OCI-LY7 (cell line): ENCODE measurements around the gene MACROH2A1. TPM values are rescaled to one million over a fixed set of nuclear protein-coding genes. Genes with fewer than 3 reads are reported as not detected.

Experiments
- BruUV-seq: library from RNA; stranded (reverse); fragments of 400-500 nt; replicated peaks from 2 replicates; lab custom pipeline; 2021; lab: Mats Ljungman, UMichigan
- CTCF ChIA-PET: fragments of 300-600 bp; sonication (Branson Sonifier 250); formaldehyde crosslinking; loops from one replicate; lab custom pipeline; 2022; ENCODE audit warnings: antibody characterized with exemption; ENCODE audit not compliant: unreplicated experiment; lab: Charles Lee
- POLR2A ChIA-PET: fragments of 300-600 bp; sonication (Branson Sonifier 250); formaldehyde crosslinking; loops from one replicate; lab custom pipeline; 2022; ENCODE audit warnings: antibody characterized with exemption; lab: Charles Lee
- DNase-seq: peaks from one replicate; pipeline ENCODE4 v3.0.0-alpha.2; 2015; ENCODE audit warnings: low spot score
- H2AFZ ChIP-seq: fragments of 200-600 bp; sonication (generic), shearing (Covaris generic); 2 replicates; pipeline ENCODE4 v1.6.1; 2014; ENCODE audit warnings: mild to moderate bottlenecking, antibody characterized with exemption, low read length, moderate library complexity
- H3K27ac ChIP-seq: fragments of 200-600 bp; sonication (generic); 2 replicates; pipeline ENCODE4 v1.5.1; 2014; ENCODE audit warnings: mixed run types, low read depth, mild to moderate bottlenecking, moderate library complexity, low read length, inconsistent platforms; ENCODE audit not compliant: poor library complexity, severe bottlenecking
- H3K36me3 ChIP-seq: fragments of 200-600 bp; sonication (generic); 2 replicates; pipeline ENCODE4 v1.6.1; 2014; ENCODE audit warnings: mild to moderate bottlenecking, antibody characterized with exemption, low read length, moderate library complexity, mixed read lengths; ENCODE audit not compliant: insufficient read depth
- H3K4me1 ChIP-seq: fragments of 200-600 bp; sonication (generic); 2 replicates; pipeline ENCODE4 v1.5.1; 2014; ENCODE audit warnings: mild to moderate bottlenecking, low read length; ENCODE audit not compliant: insufficient read depth, poor library complexity, severe bottlenecking
- H3K4me2 ChIP-seq: fragments of 200-600 bp; sonication (generic); 2 replicates; pipeline ENCODE4 v1.6.1; 2014; ENCODE audit warnings: mild to moderate bottlenecking, low read length
- H3K4me3 ChIP-seq: fragments of 200-600 bp; sonication (generic); 2 replicates; pipeline ENCODE4 v1.5.1; 2014; ENCODE audit warnings: mild to moderate bottlenecking, low read depth, low read length; ENCODE audit not compliant: poor library complexity, severe bottlenecking
- H3K79me2 ChIP-seq: fragments of 200-600 bp; sonication (generic); 2 replicates; pipeline ENCODE4 v1.6.1; 2016; ENCODE audit warnings: low read depth, mild to moderate bottlenecking, low read length, moderate library complexity, mixed read lengths; ENCODE audit not compliant: insufficient read depth
- H3K9me2 ChIP-seq: fragments of 200-600 bp; sonication (generic); 2 replicates; pipeline ENCODE4 v1.6.1; 2016; ENCODE audit warnings: mild to moderate bottlenecking, low read length, mixed read lengths; ENCODE audit not compliant: insufficient read depth
- H3K9me3 ChIP-seq: fragments of 200-600 bp; sonication (generic); 2 replicates; pipeline ENCODE4 v1.6.1; 2014; ENCODE audit warnings: mild to moderate bottlenecking, mixed run types, low read length, mixed read lengths
- H4K20me1 ChIP-seq: fragments of 200-600 bp; sonication (generic); 2 replicates; pipeline ENCODE4 v1.6.1; 2014; ENCODE audit warnings: mild to moderate bottlenecking, antibody characterized with exemption, low read length, moderate library complexity, mixed read lengths; ENCODE audit not compliant: insufficient read depth
- EZH2phosphoT487 ChIP-seq: fragments of 200-600 bp; sonication (generic); IDR thresholded peaks from 2 replicates; pipeline ENCODE4 v1.6.1; 2018; ENCODE audit warnings: low read depth, borderline replicate concordance, mild to moderate bottlenecking, mixed run types, antibody characterized with exemption, low read length, moderate library complexity, mixed read lengths
- intact Hi-C: fragments of 100-400 bp; cut with micrococcal nuclease; formaldehyde crosslinking; loops from one replicate; pipeline ENCODE4 v1.10.0; 2022; ENCODE audit not compliant: unreplicated experiment
- total RNA-seq, 2 experiments: library from RNA; depleted of rRNA in 1 of 2; stranded (reverse); fragments of >200 nt in 1 of 2; shearing (Covaris generic) in 1 of 2; gene quantifications; 2 replicates each; pipeline ENCODE4 v1.2.3, GENCODE V29; 2014 to 2022
- TF ChIP-seq, protein P1 (sequence below): fragments of 200-600 bp; sonication (generic); conservative IDR thresholded peaks from 2 replicates; pipeline ENCODE4 v1.5.1; 2014; ENCODE audit warnings: mild to moderate bottlenecking, antibody characterized with exemption, low read length, moderate library complexity, mixed read lengths

The MACROH2A1 gene
- total RNA-seq, 2 experiments from 2014 or later = 271 to 356 TPM

DNA sequence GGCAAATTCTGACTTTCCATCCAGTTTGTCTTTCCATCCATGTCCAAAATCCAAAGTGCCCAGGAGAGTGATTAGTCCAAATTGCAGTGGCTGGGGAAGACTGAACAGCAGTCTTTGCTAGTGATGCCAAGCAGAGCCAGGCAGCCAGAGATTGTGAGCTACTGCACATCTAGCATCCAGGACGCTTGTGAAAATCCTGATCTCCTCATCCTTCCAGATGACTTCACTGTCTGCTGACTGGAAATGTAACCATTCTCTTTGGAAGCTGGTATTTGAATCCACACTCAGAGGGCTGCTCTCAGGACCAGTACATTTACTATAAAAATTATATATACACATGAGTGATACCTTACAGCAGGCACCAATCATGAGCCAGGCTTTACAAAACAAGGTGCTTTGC, 49.6 kb downstream of the MACROH2A1 start:
- Histone ChIP-seq H3K79me2 (no peaks in the 10 kb centered on the region), H3K9me3 (no peaks in the 10 kb centered on the region), H2AFZ (no peak overlapping the region), H3K4me1 (peaks cover 16% of the 10 kb centered on the region), H3K4me3 (no peak overlapping the region), H3K27ac (no peak overlapping the region), H4K20me1 (no peaks in the 10 kb centered on the region), H3K9me2 (no peaks in the 10 kb centered on the region), H3K4me2 (no peak overlapping the region), H3K36me3 (peaks cover 93% of the 10 kb centered on the region)
- ChIA-PET CTCF (no interaction called here), POLR2A (interaction anchor here (1.0 kb wide), 1 partner anchor 9 kb away, joined by 5 read pairs; no protein-coding TSS in a partner anchor)
- no TSS peak for BruUV-seq
- TF ChIP-seq EZH2phosphoT487 = no peak
- TF ChIP-seq, protein P1, sequence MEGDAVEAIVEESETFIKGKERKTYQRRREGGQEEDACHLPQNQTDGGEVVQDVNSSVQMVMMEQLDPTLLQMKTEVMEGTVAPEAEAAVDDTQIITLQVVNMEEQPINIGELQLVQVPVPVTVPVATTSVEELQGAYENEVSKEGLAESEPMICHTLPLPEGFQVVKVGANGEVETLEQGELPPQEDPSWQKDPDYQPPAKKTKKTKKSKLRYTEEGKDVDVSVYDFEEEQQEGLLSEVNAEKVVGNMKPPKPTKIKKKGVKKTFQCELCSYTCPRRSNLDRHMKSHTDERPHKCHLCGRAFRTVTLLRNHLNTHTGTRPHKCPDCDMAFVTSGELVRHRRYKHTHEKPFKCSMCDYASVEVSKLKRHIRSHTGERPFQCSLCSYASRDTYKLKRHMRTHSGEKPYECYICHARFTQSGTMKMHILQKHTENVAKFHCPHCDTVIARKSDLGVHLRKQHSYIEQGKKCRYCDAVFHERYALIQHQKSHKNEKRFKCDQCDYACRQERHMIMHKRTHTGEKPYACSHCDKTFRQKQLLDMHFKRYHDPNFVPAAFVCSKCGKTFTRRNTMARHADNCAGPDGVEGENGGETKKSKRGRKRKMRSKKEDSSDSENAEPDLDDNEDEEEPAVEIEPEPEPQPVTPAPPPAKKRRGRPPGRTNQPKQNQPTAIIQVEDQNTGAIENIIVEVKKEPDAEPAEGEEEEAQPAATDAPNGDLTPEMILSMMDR = no peak
- no peak for DNase-seq
- intact Hi-C loops = no loop called here

DNA sequence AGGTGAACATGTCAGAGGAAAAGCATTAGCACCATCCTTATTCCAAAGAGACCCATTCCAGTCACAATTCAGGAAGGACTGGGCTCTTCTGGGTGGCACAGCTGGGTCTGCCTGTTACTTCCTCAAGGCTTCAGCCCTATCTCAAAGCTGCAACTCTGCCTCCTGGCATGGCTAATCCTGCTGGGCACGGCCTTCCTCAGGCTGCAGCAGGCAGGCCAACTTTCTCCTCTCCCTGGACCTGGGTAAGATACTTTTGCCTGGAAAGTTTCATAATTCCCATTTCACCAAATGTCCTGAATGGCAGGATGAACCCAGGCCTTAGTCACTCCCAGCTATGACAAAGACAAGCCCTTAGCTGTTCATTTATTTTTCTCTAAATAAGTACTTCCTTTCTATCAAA, 50.1 kb downstream of the MACROH2A1 start:
- no peak for DNase-seq
- Histone ChIP-seq H3K4me3 (no peak overlapping the region), H3K4me2 (no peak overlapping the region), H3K9me2 (no peaks in the 10 kb centered on the region), H2AFZ (no peak overlapping the region), H3K4me1 (peaks cover 16% of the 10 kb centered on the region), H3K9me3 (no peaks in the 10 kb centered on the region), H3K79me2 (no peaks in the 10 kb centered on the region), H4K20me1 (no peaks in the 10 kb centered on the region), H3K27ac (no peak overlapping the region), H3K36me3 (peaks cover 93% of the 10 kb centered on the region)
- BruUV-seq = no TSS peak
- TF ChIP-seq EZH2phosphoT487 = no peak
- TF ChIP-seq, protein P1 = no peak
- CTCF ChIA-PET = no interaction called here
- intact Hi-C loops = no loop called here
- POLR2A ChIA-PET = interaction anchor here (1.0 kb wide), 1 partner anchor 8 kb away, joined by 5 read pairs; no protein-coding TSS in a partner anchor

DNA sequence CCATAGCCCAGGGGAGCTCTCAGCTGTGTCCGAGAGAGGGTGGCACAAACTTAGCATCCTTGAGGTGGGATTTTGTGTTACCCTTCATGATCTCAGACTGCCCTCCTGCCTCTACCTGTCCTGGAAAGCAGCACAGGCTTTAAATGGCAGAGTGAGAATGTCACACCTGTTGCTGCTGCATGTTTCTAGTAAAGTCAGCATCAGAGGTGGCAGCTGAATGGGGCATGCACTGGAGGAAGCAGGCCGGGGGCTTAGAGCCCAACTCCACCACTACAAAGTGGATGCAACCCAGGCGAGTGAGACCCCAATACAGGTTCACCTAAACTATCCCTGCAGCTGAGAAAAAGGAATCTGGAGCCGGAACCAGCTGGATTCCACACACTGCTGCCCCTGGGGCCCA, 51.6 kb downstream of the MACROH2A1 start:
- no peaks in the 10 kb centered on the region for H3K9me3 ChIP-seq
- no peak for TF ChIP-seq EZH2phosphoT487
- TF ChIP-seq, protein P1 = no peak
- BruUV-seq = no TSS peak
- no peak overlapping the region for H2AFZ ChIP-seq
- no peaks in the 10 kb centered on the region for H3K9me2 ChIP-seq
- H3K36me3 ChIP-seq = peaks cover 94% of the 10 kb centered on the region
- no peak overlapping the region for H3K27ac ChIP-seq
- H4K20me1 ChIP-seq = no peaks in the 10 kb centered on the region
- ChIA-PET POLR2A (interaction anchor here (1.2 kb wide), 1 partner anchor 21 kb away, joined by 3 read pairs; no protein-coding TSS in a partner anchor), CTCF (no interaction called here)
- DNase-seq = no peak
- no peaks in the 10 kb centered on the region for H3K79me2 ChIP-seq
- intact Hi-C loops = no loop called here
- no peak overlapping the region for H3K4me2 ChIP-seq
- no peak overlapping the region for H3K4me3 ChIP-seq
- peaks cover 16% of the 10 kb centered on the region for H3K4me1 ChIP-seq
